ENCODE measurements around the gene COL11A2.

The COL11A2 gene

DNA sequence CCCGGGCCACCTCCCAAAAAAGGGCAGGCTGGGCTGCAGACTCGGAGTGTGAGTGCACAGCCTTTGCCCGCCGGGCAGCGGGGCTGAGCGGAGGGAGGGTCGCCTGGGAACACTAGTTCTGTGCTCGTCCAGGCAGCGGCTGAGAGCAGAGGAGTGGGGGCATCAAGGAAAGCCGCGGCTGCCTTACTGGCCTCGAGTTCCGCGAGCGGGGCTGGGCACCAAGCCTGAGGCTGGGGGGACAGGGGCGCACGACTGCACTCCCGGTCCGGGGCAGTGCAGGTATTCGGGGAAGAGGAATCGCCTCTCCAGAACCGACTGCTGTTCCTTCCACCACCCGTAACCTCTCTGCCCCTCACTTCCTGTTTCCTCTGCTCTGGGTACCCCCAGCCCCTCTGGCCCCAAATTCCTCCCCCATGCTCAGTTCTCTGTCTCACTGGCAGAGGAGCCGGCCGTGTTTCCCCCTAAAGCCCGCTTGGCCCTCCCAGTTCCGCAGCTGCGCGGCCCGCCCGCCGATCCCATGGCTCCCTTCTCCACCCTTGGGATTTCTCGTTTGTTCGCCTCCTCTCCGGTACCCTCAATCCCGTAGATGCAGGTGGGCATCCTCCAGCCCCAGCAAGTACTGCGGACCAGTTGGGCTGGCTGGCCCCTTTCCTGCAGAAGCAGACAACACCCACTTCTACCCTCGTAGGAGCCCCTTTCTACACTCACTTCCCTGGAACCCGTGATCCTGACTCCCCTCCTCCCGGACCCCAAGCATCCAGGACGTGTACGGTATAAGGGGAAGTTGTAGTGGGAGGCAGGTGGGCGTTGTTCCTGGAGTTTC is 21.1 kb upstream of the COL11A2 start:
- ATAC-seq (replicated peaks; ENCODE audit: extremely low read depth, poor library complexity, severe bottlenecking) (no peak), DNase-seq (ENCODE audit: low spot score in 2 of 2) (no peak)
- H3K9me3 Mint-ChIP-seq = no peaks in the 10 kb centered on the region
- peaks cover 20% of the 10 kb centered on the region for H3K36me3 Mint-ChIP-seq (ENCODE audit: insufficient read depth)
- H3K27ac Mint-ChIP-seq (ENCODE audit: low read depth) = peak overlapping the region; percentile 58
- peaks cover 58% of the 10 kb centered on the region for H3K27me3 Mint-ChIP-seq
- peaks cover 36% of the 10 kb centered on the region for H3K4me1 Mint-ChIP-seq
- peak overlapping the region; percentile 75 for H3K4me3 Mint-ChIP-seq

DNA sequence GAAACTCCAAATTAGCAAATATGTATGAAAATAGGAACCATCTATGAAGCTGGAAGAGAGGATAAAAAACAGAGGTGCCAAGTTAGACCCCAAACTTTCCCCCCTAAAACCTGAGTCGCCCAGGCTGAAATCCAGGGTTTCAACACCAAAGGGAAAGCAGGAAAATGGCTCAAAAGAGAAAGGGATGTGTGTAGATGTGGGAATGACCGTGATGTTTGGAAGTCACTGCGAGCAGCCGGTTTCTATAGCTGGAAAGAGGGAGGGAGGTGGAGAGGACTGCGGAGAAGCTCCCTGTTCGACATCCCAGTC is 20.5 kb upstream of the COL11A2 start:
- Mint-ChIP-seq H3K4me3 (peak overlapping the region; percentile 75), H3K36me3 (ENCODE audit: insufficient read depth) (peaks cover 24% of the 10 kb centered on the region), H3K4me1 (peaks cover 38% of the 10 kb centered on the region), H3K27me3 (peaks cover 53% of the 10 kb centered on the region), H3K27ac (ENCODE audit: low read depth) (no peak overlapping the region), H3K9me3 (no peaks in the 10 kb centered on the region)
- ATAC-seq (replicated peaks; ENCODE audit: extremely low read depth, poor library complexity, severe bottlenecking) (no peak), DNase-seq (ENCODE audit: low spot score in 2 of 2) (no peak)

DNA sequence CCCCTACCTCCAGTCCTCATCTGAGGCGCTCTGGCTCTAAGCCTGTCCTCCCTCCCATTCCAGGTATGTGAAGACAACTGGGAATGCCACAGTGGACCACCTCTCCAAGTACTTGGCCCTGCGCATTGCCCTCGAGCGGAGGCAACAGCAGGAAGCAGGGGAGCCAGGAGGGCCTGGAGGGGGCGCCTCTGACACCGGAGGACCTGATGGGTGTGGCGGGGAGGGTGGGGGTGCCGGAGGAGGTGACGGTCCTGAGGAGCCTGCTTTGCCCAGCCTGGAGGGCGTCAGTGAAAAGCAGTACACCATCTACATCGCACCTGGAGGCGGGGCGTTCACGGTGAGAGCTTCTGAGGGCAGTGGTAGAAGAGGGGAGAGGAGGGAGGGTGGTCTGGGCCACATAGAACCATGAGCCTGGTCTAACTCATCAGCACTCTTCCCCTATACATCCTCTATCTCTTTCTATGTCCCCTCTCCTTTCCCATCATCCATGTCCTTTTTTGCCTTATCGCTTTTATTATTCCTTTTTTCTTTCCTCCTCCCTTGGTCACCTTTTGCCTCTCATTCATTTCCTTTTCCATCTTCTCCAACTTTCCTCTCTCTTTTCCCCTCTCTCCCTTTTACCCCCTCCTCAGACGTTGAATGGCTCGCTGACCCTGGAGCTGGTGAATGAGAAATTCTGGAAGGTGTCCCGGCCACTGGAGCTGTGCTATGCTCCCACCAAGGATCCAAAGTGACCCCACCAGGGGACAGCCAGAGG is 19.6 kb upstream of the COL11A2 start:
- peaks cover 25% of the 10 kb centered on the region for H3K36me3 Mint-ChIP-seq (ENCODE audit: insufficient read depth)
- H3K4me1 Mint-ChIP-seq = peaks cover 42% of the 10 kb centered on the region
- ATAC-seq (replicated peaks; ENCODE audit: extremely low read depth, poor library complexity, severe bottlenecking) (no peak), DNase-seq (ENCODE audit: low spot score in 2 of 2) (no peak)
- peaks cover 43% of the 10 kb centered on the region for H3K27me3 Mint-ChIP-seq
- no peak overlapping the region for H3K4me3 Mint-ChIP-seq
- no peak overlapping the region for H3K27ac Mint-ChIP-seq (ENCODE audit: low read depth)
- H3K9me3 Mint-ChIP-seq = no peaks in the 10 kb centered on the region

DNA sequence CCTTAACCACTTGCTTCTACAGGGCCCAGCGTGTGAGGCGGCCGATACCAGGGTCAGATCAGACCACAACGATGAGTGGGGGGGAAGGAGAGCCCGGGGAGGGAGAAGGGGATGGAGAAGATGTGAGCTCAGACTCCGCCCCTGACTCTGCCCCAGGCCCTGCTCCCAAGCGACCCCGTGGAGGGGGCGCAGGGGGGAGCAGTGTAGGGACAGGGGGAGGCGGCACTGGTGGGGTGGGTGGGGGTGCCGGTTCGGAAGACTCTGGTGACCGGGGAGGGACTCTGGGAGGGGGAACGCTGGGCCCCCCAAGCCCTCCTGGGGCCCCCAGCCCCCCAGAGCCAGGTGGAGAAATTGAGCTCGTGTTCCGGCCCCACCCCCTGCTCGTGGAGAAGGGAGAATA is 18.9 kb upstream of the COL11A2 start:
- no peak for DNase-seq (ENCODE audit: low spot score in 2 of 2)
- H3K27me3 Mint-ChIP-seq = peaks cover 40% of the 10 kb centered on the region

DNA sequence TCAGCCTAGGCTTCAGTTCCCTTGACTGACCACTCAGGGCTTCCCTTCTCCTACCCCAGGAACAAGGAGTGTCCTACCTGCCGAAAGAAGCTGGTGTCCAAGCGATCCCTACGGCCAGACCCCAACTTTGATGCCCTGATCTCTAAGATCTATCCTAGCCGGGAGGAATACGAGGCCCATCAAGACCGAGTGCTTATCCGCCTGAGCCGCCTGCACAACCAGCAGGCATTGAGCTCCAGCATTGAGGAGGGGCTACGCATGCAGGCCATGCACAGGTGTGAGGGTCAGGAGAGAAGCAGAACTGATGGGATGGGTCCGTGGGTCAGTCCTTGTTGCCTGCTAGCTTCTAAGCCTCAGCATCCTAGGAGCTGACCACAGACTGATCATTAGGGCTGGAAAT is 17.6 kb upstream of the COL11A2 start:
- no peak for ATAC-seq (replicated peaks; ENCODE audit: extremely low read depth, poor library complexity, severe bottlenecking)
- H3K9me3 Mint-ChIP-seq = no peaks in the 10 kb centered on the region
- H3K27me3 Mint-ChIP-seq = peaks cover 28% of the 10 kb centered on the region
- peak overlapping the region; percentile 85 for H3K4me3 Mint-ChIP-seq
- no peak for DNase-seq (ENCODE audit: low spot score in 2 of 2)
- H3K4me1 Mint-ChIP-seq = peaks cover 59% of the 10 kb centered on the region
- peaks cover 27% of the 10 kb centered on the region for H3K36me3 Mint-ChIP-seq (ENCODE audit: insufficient read depth)
- peak overlapping the region; percentile 90 for H3K27ac Mint-ChIP-seq (ENCODE audit: low read depth)

More for the DNA sequence above, 18.9 kb upstream of the COL11A2 start:
- Mint-ChIP-seq H3K27ac (ENCODE audit: low read depth) (no peak overlapping the region), H3K36me3 (ENCODE audit: insufficient read depth) (peaks cover 25% of the 10 kb centered on the region), H3K9me3 (no peaks in the 10 kb centered on the region), H3K4me3 (no peak overlapping the region), H3K4me1 (peaks cover 46% of the 10 kb centered on the region)
- no peak for ATAC-seq (replicated peaks; ENCODE audit: extremely low read depth, poor library complexity, severe bottlenecking)

DNA sequence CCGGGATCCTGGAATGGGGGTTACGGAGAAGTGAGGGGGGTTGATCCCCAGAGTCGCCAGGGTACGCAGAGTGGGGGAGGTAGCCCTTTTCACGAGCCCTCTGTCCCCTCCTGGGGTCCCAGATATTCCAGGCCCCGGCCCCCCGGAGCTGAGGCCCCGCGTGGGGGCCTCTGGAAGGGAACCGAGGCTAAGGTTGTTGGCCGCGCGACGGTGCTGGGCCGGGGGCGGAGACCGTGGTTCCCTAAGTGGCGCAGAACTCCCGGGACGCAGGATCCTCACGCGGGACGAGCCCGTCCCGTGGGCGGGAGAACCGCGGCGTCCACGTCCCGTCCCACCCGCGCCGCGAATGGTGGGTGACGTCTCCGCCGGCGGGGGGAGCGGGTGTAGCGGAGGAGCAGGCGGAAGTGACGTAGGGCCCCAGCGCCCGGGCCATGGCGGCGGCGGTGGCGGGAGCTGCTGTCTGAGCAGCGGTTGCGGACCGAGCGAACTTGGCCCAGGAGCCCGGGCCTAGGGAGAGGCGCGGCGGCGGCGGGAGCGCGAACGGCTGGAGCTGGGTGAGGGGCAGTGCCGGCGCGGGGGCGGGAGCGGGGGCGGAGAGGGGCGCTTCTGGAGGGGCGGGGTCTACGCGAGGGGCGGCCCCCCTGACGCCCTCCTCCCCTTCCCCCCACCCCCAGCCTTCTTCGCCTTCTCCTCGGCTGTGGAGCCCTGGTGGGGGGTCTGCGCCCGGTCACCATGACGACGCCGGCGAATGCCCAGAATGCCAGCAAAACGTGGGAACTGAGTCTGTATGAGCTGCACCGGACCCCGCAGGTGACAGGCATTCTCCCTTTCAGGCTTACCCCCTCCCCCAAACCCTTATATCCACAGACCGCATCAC is 16.1 kb upstream of the COL11A2 start, which contains the start of gene RING1:
TSS of gene RING1 (plus strand) at position 410 of the 877 bp plus-strand sequence. CDS start at position 733, 323 bp downstream.
- Mint-ChIP-seq H3K27ac (ENCODE audit: low read depth) (peak within 1 kb of the TSS; percentile 90), H3K27me3 (peaks cover 12% of the 10 kb centered on the region), H3K4me1 (peaks cover 59% of the 10 kb centered on the region), H3K9me3 (no peaks in the 10 kb centered on the region), H3K36me3 (ENCODE audit: insufficient read depth) (peaks cover 33% of the 10 kb centered on the region), H3K4me3 (peak within 1 kb of the TSS; percentile 85)
- ATAC-seq (replicated peaks; ENCODE audit: extremely low read depth, poor library complexity, severe bottlenecking) = peak; percentile 68
- peak; percentile 77 to 82 for DNase-seq (ENCODE audit: low spot score in 2 of 2)

DNA sequence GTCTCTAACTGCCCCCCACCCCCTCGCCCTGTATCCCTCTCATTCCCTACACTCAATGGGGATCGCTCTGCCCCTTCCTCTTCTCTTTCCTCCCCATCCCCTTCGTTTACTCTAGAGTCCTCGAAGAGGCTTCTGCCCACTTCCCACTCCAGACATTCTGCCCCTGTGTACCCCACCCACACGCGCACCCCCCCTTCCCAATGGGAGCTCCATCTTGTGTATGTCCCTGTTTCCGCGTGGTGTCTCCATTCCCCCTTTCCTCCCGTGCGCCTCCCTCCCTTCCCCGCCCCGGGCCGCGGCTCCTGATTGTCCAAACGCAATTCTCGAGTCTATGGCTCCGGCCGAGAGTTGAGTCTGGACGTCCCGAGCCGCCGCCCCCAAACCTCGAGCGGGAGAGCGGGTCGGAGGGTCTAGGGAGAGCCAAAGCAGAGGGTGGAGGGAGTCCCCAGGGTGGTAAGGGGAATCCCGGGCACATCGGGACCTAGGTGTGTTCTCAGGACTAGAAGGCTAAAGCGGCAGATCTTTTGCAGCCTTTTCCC is 15.4 kb upstream of the COL11A2 start:
- Mint-ChIP-seq H3K27me3 (peaks cover 5% of the 10 kb centered on the region), H3K36me3 (ENCODE audit: insufficient read depth) (peaks cover 38% of the 10 kb centered on the region), H3K27ac (ENCODE audit: low read depth) (peak overlapping the region; percentile 90), H3K4me1 (peaks cover 58% of the 10 kb centered on the region), H3K9me3 (no peaks in the 10 kb centered on the region), H3K4me3 (peak overlapping the region; percentile 85)
- DNase-seq (ENCODE audit: low spot score in 2 of 2) = no peak
- ATAC-seq (replicated peaks; ENCODE audit: extremely low read depth, poor library complexity, severe bottlenecking) = no peak

DNA sequence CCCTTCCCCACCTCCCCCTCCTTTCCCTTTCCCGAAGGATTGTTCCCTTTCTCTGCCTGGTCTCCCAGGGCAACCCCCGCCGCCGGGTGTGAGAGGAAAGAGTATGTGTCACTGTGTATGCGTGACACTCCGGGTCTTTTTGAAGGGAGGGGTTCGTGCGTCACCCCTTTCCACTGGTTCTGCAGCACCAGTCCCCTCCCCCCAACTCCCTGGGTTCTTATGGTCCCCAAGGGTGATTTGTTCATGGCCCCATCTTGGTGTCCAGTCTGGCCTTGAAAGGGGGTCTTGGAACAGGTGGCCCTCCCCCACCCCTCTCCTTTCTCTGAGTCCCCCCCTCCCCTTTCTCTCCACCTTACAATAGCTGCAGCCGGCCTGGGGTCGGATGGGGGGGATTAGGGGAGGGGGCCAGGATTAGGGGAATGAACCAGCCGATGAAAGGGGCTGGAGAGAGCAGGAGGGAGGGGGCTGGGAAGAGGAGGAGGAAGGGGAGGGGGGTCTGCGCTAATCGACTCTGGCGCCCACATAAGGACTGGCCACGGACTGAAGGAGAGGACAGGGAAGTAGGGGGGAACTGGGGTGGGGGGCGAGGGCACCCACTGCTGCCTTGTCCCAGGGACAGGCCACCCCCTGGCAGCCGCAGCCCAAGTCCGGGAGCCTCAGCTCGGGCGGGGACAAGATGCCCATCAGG is 14.7 kb upstream of the COL11A2 start:
- peaks cover 60% of the 10 kb centered on the region for H3K4me1 Mint-ChIP-seq
- DNase-seq (ENCODE audit: low spot score in 2 of 2) (no peak), ATAC-seq (replicated peaks; ENCODE audit: extremely low read depth, poor library complexity, severe bottlenecking) (no peak)
- H3K27me3 Mint-ChIP-seq = no peaks in the 10 kb centered on the region
- H3K27ac Mint-ChIP-seq (ENCODE audit: low read depth) = no peak overlapping the region
- peaks cover 40% of the 10 kb centered on the region for H3K36me3 Mint-ChIP-seq (ENCODE audit: insufficient read depth)
- H3K4me3 Mint-ChIP-seq = peak overlapping the region; percentile 99
- no peaks in the 10 kb centered on the region for H3K9me3 Mint-ChIP-seq

DNA sequence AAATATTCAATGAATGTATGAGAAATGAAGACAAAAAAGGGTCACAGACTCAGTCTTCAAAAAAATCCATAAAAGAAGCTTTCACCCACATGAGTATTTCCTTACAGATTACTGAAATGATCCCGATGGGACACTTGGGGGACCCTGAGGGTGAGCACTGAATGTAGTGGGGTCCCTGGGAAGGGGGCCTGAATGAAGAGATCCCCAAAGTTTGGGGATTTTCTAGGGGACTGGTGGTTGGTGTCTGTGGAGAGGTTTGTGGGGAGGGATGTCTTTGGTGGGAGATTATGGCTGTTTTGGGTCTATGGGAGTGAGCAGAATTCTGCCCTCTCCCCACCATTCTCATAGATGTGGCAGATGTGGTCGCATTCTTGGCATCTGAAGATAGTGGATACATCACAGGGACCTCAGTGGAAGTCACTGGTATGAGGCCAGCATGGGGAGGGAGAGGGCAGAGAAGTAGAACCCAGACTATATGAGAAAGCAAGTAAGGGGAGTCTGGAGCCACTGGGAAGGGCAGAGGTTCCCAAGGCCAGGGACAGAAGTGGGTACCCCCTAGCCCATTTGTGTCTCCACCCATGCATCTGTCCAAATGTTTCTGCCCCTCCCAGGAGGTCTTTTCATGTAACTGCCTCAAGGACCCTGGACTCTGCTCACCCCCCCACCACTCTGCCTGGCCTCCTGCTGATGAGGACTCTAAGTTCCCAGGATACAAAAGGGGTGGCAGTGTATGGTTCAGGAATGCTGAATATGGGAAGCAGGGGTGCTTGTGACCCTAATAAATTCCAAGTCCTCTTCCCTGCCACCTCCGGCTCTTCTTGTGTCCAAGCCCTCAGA is 14.0 kb upstream of the COL11A2 start:
- Mint-ChIP-seq H3K4me3 (peak overlapping the region; percentile 99), H3K27me3 (no peaks in the 10 kb centered on the region), H3K4me1 (peaks cover 66% of the 10 kb centered on the region), H3K9me3 (no peaks in the 10 kb centered on the region), H3K36me3 (ENCODE audit: insufficient read depth) (peaks cover 38% of the 10 kb centered on the region), H3K27ac (ENCODE audit: low read depth) (no peak overlapping the region)
- DNase-seq (ENCODE audit: low spot score in 2 of 2) (no peak), ATAC-seq (replicated peaks; ENCODE audit: extremely low read depth, poor library complexity, severe bottlenecking) (no peak)

DNA sequence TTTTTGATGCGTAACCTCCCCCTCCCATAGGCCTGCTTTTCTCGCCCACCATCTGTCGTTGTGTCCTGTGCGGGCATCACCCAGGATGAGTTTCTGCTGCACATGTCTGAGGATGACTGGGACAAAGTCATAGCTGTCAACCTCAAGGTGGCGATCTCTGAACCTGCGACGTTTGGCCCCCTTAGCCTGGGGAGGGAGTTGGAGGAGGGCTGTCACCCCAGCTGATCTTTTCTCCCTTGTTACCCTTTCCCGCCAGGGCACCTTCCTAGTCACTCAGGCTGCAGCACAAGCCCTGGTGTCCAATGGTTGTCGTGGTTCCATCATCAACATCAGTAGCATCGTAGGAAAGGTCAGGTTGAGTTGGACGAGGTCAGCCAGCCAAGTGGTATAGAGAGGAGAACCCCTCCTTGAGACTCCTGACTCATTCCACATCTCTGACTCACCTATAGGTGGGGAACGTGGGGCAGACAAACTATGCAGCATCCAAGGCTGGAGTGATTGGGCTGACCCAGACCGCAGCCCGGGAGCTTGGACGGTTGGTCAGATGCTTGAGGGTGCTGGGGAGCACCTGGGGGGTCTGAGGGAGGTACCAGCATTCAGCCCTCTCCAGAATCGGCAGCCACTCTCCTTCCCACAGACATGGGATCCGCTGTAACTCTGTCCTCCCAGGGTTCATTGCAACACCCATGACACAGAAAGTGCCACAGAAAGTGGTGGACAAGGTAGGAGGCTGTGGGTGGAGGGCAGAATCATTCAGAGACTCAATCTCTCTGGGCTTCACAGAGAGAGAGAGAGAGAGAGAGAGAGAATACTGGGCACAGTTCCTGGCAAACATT is 13.1 kb upstream of the COL11A2 start:
- H3K4me3 Mint-ChIP-seq = peak overlapping the region; percentile 99
- H3K9me3 Mint-ChIP-seq = no peaks in the 10 kb centered on the region
- H3K27me3 Mint-ChIP-seq = no peaks in the 10 kb centered on the region
- H3K4me1 Mint-ChIP-seq = peaks cover 73% of the 10 kb centered on the region
- H3K36me3 Mint-ChIP-seq (ENCODE audit: insufficient read depth) = peaks cover 38% of the 10 kb centered on the region
- ATAC-seq (replicated peaks; ENCODE audit: extremely low read depth, poor library complexity, severe bottlenecking) (no peak), DNase-seq (ENCODE audit: low spot score in 2 of 2) (no peak)
- H3K27ac Mint-ChIP-seq (ENCODE audit: low read depth) = peak overlapping the region; percentile 71

All from central memory CD8-positive, alpha-beta T cell (primary cell).